NCI-H2196 (cell line): ENCODE measurements around the gene ITGB2.

ENCODE experiments used
- DNase-seq: peaks from one replicate; lab custom pipeline; 2025; ENCODE audit not compliant: unreplicated experiment; lab: John Stamatoyannopoulos, UW

ITGB2 gene

DNA sequence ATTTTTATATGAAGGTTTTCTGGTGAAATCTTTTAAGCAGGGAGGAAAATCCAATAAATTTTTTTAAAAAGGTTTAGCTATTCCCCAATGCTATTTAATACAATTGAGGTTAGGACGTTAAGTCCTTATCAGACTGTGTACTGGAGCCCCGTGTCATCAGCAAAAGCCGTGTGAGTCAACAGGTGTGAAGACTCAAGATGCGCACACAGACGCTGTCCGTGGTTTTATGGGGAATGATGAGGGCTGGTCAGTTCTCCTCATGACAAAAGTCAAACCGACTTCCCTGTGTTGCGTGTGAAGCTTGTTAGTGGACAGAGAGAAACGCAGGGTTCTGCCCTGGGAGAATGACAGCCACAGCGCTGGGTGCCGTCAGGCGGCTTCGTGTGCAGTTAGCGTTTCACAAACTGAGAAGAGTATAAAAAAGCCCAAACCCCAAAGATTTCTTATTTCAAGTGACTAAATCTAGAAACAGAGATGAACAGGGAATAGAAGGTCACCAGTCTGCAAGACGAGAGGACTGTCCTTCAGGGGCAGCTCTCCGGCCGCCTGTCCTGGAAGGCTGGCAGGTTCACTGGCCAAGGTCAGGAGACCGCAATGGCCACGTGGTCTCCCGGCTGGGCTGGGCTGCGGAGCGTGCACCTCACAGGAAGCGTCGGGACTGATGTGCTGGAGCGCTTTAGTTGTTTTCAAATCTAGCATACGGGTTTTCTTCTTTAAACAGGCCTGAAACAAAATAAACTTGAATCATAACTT is 69.6 kb downstream of the ITGB2 start:
- DNase-seq, result no peak

DNA sequence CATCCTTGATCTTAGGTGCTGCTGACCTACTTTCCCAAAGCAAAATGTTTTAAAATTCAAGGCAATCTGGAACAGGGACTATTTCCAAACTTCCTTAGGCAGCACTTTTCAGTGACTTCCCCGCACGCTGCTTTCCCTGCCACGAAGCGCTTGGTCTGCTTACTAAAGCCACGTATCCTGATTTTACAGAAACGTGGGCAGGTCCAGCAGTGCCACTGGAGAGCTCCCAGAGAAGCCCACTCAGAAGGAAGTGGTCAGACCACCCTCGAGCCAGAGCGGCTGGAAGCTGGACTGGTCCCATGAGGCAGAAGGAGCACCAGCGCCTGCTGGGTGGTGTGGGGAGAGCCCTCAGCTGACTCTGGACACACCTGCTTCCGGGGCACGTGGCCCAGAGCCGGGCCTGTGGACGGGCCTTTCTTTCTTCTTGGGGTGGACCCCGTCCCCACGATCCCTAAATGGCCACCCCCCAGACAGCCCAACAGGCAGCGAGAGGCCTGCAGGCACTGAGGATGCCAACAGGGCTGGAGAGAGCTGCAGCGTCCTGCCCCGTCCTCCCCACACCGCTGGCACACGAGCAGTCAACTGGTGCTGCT is 70.4 kb downstream of the ITGB2 start:
- no peak for DNase-seq

DNA sequence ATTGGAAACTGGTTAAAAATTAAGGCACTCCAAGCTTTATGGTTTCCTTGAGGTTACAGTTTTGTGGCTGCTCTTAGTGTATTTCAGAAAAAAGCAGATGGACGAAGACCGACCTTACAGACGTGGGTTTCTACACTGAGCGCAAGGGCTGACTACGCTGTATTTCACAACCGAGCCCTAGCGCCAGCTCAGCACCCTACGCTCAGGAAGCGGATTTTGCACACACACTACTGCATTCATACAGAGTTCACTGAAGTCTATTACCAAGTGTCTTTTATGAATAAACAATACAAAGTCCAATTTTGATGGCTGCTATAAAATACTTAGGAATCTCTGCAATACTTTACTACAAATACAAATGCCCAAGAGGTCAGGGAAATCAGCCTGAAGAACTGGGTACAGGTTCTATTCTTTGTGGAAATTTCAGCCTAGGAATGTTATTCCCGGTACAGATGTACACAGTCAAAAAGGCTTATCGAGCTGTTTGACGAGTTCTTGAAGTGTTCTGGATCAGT is 71.0 kb downstream of the ITGB2 start:
- DNase-seq, result no peak

DNA sequence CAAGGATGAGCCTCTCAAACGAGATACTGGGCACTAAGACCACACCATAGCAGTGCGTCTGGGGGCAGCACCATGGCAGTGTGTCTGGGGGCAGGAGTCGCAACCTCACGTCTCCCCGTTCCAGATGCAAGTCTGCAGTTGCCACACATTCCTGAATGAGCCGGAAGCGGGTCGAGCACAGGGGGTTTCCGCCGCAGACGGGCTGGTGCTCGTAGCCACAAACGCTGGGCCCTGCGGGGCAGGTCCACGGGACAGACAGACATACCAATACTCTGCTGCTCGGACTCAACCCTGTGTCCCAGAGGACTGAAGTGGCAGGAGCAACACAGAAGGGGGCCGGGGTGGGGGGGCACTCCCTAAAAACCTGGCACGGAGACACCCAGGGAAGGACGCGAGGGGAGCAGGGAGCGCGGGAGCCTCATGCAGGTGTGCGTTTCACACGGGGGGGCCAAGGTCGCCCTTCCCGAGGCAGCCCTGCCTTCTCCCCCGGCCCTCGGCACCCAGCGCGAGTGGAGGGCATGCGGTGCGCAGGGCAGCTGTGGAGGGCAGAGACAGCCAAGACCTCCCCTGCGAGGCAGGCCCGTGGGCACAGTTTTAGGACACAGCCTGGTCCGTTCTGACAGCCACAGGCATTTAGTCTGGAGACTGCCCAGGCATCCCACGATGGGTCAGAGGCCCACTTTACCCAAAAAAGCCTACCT is 71.7 kb downstream of the ITGB2 start:
- no peak for DNase-seq

DNA sequence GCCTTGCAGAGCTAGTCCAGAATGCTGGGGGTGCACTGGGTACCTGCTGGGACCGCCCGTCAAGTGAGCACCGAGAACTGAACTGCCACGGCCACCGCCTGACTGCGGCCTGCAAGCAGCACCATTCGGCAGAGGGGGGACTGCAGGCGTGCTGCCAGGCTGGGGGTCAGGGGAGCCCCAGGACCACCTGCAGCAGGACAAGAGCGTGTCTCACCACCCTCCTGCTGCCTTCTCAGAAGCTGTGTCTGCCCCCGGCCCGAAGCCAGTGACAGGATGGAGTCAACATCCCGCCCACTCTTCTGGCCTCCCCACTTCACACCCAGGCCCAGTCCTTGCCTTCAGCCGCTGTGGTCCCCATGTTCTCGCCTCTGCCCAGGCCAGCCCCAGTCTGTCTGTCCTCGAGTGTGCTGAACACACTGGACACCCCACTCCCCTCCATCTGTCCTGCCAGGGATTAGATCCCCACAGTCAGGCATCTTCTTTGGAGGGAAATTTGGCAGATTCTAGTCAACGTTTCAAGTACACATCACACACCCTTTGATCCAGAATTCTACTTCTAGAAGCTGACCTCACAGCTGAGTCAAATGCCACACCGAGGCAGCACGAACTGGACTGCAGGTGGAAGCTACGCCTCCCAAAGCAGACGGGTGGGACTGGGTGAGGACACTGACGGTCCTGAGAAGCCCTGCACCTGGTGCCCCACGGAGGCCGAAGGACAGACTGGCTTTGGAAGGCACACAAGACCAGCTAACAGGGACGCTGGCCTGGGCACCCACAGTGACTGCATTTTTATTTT is 73.2 kb downstream of the ITGB2 start:
- DNase-seq, result no peak

DNA sequence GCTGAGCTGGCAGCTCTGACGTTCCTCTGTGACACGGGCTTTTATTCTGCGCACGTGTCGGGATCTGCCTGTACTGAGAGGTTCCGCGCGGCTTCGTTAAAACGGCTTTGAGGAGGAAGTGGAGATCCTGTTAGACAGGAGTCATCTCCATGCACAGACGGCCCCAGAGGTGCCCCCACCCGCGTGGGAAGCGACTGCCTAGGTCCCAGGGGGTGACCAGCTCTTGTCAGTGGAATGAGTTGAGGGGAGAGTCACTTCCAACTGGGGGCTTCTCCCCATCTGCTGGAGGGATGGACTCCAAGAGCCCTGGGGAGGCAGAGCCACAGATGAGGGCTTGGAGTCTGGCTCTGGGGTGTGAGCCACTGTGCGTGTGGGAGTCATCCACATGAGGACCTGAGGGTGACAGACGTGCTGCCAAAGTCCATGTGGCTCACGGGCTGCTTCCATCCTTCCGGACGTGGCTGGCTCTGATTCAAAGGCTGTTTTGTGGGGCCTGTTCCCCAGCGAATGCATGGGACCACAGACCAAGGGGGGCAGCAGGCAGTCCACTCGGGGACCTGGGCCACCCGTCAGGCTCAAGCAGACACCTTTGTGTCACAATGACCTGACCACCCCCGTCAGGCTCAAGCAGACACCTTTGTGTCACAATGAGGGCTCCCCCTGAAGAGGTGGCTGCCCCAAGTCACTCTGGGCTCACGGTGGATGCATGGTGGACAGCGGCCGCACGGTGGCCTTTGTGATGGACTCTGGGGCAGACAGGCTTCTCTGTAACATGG is 74.0 kb downstream of the ITGB2 start:
- no peak for DNase-seq

DNA sequence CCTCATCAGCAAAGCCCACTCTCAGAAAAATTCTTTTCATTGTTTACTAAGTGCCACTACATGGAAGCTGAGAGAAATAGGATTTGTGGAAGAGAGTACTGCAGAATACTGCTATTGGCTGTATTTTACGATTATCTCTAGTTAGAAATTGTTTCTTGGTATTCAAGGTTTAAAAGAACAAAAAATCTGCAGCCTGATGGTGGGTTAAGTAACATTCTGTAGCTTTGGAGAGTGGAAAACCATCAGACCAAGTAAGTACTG is 74.5 kb downstream of the ITGB2 start:
- no peak for DNase-seq

DNA sequence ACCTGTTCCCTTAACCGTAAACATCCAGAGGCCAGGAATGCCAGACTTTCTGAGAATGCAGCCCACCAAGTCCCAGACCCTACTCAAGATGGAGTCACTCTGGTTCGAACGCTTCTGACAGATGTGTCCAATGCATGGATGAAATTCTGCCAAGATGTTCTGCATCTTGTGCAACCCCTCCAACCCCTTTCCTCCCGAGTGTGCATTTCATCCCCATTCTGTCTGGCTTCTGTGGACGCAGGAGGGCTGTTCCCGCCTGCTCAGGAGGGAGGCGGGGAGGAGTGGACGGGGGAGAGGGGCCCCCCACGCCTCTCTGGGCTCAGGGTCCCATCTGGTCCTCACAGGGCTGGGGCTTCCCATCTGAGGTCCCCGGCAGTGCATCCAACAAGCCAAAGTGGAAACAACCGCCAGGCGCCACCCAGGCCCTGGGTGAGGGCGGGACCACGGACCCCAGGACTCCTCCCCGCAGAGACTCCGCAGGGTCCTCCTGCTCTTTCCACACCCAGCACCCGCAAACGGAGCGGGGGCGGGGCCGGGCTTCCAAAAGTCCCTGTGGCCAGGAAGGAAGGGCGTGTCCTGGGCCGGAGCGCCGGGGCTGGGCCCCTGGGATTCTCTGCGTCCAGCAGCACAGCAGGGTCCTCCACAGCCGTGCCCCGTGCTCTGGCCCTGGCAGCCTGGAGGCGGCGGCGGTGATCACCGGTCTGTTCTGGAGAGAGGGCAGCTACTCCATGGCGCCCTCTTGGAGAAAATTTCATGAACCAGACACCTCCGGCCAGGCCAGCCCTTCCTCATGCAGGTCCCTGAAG is 75.1 kb downstream of the ITGB2 start:
- DNase-seq, result no peak

DNA sequence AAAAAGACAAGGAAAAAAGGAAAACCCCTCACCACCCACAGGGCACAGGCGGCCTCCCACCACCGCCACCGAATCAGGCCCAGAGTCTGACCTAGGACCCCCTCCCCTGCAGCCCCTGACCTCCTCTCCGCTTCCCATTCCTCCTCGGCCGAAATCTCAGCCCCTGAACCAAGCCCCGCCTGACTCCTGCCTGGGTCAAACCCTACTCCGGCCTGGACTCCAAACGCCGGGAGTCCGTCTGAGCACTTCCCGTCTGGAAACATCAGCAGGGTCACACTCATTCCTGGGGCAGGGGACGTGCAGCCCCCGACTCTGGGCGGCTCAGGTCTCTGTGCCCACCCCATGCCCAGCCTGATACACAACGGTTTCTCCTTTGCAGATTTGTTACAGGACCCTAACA is 76.4 kb downstream of the ITGB2 start:
- DNase-seq, result no peak

DNA sequence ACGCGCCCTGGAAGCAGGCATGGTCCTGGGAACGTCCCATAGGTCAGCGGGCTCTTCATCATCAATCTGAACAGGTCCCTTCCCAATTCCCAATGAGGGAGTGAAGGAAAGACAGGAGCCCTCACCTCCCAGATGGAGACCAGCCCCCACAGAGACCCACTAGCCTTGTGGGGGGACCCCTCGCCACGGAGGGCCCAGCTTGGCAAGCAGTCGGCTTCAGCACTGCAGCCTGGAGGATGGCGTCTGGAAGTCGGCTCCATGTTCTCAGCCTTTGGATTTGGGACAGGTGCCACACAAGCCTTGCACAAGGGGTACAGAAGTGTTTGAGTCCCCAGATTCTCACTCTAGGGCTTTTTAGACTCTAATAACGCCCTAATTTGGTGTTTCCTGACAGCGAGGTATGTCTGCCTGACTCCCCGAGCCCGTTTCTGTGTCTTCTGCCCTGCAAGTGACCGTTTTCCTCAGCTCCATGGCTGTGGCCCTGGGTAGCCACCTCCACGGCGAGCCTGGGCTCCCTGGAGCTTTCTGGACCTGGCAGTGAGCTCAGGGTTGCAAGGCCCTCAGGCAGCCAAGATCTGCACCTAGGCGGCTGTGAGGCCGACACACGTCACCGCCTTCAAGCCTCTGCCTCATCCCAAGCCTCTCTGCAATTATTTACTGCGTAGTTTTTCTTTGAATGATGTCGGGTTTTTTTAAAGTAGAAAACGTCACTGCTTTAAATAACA is 77.8 kb downstream of the ITGB2 start:
- no peak for DNase-seq

DNA sequence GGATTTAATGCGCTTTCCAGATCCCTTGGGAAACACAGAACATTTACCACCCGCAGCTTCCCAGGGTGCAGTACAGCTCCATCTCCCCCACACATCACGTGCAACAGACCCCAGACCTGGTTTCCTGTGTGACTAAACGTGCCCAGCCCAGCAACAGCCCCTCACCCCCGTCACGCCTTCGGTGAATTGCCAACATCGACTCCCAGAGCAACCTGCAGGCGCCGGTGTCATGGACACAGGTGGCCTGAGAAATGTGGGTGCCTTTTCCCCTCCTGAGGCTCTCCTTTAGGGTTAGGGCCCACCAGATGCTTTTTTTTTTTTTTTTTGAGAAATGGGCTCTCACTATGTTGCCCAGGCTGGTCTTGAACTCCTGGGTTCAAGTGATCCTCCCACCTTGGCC is 78.6 kb downstream of the ITGB2 start:
- no peak for DNase-seq

DNA sequence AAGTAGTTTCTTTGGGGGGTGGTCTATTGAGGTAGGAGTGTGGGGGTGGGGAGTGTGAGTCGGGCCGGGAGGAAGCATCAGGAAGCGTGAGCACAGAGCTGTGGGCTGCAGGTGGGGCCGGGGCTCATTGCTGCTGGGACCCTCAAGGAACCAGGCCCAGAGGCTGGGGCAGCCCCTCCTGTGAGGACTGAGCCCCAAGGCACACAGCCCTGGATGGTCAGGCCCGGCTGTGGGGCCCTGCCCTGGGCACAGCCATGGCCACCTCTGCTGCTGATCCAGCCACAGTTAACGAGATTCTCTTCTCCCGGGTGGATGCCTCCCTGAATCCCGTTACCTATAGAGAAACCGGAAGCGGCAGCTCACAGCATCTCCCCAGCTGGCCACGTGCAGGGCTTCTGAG is 79.9 kb downstream of the ITGB2 start:
- no peak for DNase-seq

DNA sequence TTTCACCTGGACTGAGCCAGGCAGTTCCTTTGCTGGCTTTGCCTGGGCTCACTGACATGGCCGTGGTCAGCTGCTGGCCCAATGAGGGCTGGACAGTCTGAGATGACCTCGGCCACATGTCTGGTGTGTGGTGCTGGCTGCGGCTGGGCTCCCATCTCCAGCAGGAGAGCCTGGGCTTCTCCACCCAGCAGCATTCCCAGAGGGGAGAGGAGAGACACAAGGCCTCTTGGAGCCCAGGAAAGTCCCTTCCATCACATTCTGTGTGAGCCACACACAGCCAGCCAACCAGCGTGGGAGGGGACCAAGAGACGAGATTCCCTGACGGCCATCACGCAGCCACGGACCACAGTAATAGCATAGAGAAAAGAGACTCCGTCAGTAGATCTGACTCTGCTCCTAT is 81.7 kb downstream of the ITGB2 start:
- DNase-seq, result no peak

DNA sequence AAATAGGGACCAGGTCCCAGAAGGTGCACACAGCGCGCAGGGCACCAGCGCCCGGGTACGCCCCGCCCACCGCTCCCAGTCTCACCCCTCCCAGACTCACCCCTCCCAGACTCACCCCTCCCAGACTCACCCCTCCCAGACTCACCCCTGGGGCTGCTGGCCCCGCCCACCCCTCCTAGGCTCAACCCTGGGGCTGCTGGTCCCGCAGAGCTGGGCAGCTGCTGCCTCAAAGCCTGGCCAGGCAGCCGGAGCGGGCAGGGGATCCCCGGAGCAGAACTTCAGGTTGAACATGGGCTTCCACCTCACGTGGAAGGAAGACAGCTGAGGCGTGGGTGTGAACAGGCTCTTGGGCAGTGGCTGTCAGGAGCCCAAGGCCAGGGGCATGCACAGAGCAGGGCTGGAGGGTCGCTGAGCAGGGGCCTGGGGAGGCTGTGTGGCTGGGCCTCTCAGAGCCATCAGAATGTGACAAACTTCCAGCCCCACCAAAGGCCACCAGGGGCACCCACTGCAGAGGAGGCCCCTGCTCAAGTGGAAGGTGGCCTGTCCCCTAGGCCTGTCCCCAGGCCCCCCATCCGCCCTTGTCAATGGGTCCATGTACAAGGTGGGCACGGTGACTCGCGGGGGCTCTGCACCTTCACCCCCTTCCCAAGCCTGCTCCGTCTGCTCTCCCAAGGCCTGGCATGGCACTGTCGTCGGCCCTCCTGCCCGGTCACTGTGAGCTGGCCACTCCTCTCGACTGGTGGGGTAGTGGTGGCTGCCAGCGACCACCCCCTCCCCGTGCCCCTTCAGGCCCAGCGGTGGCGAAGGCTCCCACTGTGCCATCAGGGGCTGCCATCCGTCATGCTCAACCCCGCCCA is 82.4 kb downstream of the ITGB2 start:
- no peak for DNase-seq

DNA sequence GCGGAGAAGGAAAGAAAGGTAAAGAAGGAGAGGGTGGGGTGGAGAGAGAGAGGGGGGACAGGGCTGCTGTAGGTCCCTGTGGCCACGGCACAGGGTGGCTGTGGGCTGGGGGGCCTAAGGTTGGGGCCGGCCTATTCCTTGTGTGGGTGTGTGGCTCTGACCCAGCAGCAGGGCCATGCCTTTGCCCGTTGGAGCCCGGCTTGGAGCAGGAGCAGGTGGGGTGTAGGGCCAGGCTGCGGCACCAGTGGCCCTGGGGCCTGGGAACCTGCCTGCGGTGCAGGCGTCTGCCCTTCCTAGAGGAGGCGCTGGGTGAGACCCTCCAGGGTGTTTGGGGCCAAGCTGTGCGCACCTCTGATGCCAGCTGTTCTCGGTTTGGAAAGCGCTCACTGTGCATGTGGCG is 83.2 kb downstream of the ITGB2 start:
- no peak for DNase-seq

DNA sequence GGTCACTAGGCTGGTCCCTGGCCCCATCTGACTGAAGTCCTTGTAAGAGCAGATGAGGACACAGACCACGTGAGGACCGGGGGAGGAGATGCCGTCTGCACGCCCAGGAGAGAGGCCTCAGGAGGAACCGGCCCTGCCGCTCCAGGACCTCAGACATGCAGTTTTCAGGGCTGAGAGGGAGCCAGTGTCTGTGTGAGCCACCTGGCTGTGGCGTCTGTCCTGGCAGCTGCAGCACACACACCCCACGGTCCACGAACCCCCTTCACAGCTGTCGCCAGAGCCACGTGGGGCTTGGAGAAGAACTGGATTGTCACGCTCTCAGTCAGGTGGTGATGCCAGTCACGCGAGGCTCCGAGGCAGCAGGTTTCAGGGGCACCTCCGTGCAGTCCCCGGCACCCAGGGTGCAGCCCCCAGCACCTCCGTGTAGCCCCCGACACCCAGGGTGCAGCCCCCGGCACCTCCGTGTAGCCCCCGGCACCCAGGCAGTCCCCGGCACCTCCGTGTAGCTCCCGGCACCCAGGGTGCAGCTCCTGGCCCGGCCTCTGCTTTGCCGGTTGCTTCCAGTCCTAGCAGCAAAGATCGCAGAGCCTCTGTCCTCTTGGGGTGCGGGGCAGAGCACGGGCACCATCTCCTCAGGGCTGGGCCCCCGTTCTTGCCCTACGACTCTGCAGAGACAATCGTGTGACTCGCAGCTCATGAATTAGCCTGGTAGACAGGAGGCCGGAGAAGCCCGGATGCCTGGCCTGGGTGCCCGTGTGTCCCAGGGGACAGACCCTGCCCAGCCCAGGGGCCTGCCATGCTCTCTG is 83.8 kb downstream of the ITGB2 start:
- DNase-seq, result no peak

DNA sequence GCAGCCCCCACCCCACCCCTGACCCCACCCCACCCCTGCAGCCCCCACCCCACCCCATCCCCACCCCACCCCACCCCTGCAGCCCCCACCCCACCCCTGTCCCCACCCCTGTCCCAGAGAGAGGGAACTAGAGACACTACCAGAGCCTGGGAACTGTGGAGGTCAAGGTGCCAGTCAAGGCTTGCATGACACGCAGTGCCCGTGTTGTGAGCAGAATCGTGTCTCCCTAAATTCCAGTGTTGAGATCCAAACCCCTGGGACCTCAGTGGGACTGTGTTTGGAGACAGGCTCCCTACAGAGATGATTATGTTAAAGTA is 84.4 kb downstream of the ITGB2 start:
- DNase-seq, result no peak
